HCT116 (cell line): ENCODE data around the gene PKIB. TPM values are rescaled to one million over a fixed set of nuclear protein-coding genes. Genes with fewer than 3 reads are reported as not detected.
A peak's percentile ranks its signal among the peaks of the same experiment; 100 is the strongest.

Experiments used
- ATAC-seq: fragments of 200-7000 bp; cut with Tn5 transposase; 2 replicates; pipeline ENCODE4 v1.9.1; 2020; ENCODE audit warnings: mild to moderate bottlenecking, moderate library complexity
- BruUV-seq: library from RNA; stranded (reverse); fragments of 400-500 nt; replicated peaks from 2 replicates; lab custom pipeline; 2021; lab: Mats Ljungman, UMichigan
- CTCF ChIA-PET: fragments of 300-600 bp; sonication (Branson Sonifier 250); formaldehyde crosslinking; loops from one replicate; lab custom pipeline; 2021; ENCODE audit warnings: antibody characterized with exemption; lab: Charles Lee
- POLR2A ChIA-PET: fragments of 300-600, 350-600 bp; sonication (Branson Sonifier 250); formaldehyde crosslinking; loops from one replicate; lab custom pipeline; 2021; ENCODE audit warnings: antibody characterized with exemption; lab: Charles Lee
- RAD21 ChIA-PET, 2 experiments: fragments of 300-600 bp; sonication (Branson Sonifier 250); formaldehyde crosslinking; loops; one replicate each; lab custom pipeline; 2023; ENCODE audit warnings: low total read pairs in 2 of 2; ENCODE audit not compliant: uncharacterized antibody in 2 of 2, unreplicated experiment in 2 of 2, low non-redundant PET in 1 of 2; lab: Charles Lee
- DNase-seq: peaks from one replicate; pipeline ENCODE4 v3.0.0-alpha.2; 2010; ENCODE audit warnings: low read depth, low spot score
- H2AFZ ChIP-seq: fragments of 200-600 bp; shearing (Covaris generic), sonication (generic); 2 replicates; pipeline ENCODE4 v1.6.1; 2017; ENCODE audit warnings: low read depth, mixed run types, mixed read lengths, antibody characterized with exemption, low read length; ENCODE audit not compliant: poor library complexity, severe bottlenecking
- H3K27ac ChIP-seq: 2 replicates; pipeline ENCODE4 v1.5.1; 2012; ENCODE audit warnings: low read depth, low read length
- H3K27me3 ChIP-seq: fragments of 200-600 bp; sonication (generic); 2 replicates; pipeline ENCODE4 v1.6.1; 2016; ENCODE audit warnings: mixed run types, low read length, mixed read lengths; ENCODE audit not compliant: insufficient read depth
- H3K36me3 ChIP-seq, 2 experiments: fragments of 200-500 bp in 1 of 2; fragments of 200-600 bp in 1 of 2; sonication (Bioruptor generic) in 1 of 2; sonication (generic) in 1 of 2; 2 replicates each; pipeline versions ENCODE4 v1.5.1 to v1.6.1; 2014 to 2016; ENCODE audit warnings: low read length in 2 of 2, inconsistent platforms in 1 of 2, mixed read lengths in 1 of 2, mixed run types in 1 of 2; ENCODE audit not compliant: insufficient read depth in 2 of 2, control insufficient read depth in 1 of 2
- H3K4me1 ChIP-seq, 2 experiments: fragments of 200-600 bp in 1 of 2; sonication (generic) in 1 of 2; 2 replicates each; pipeline versions ENCODE4 v1.5.1 to v1.6.1; 2012 to 2017; ENCODE audit warnings: low read length in 2 of 2, inconsistent platforms in 1 of 2, mild to moderate bottlenecking in 1 of 2, mixed read lengths in 1 of 2, mixed run types in 1 of 2, moderate library complexity in 1 of 2; ENCODE audit not compliant: insufficient read depth in 2 of 2, control insufficient read depth in 1 of 2
- H3K4me2 ChIP-seq: fragments of 200-600 bp; sonication (generic); 2 replicates; pipeline ENCODE4 v1.6.1; 2017; ENCODE audit warnings: mixed run types, low read length, mixed read lengths
- H3K4me3 ChIP-seq, 2 experiments: fragments of 200-600 bp in 1 of 2; sonication (generic) in 1 of 2; replicated peaks in 1 of 2; 2 replicates each; pipeline ENCODE4 v1.5.1; 2011 to 2016; ENCODE audit warnings: low read length in 2 of 2, control low read depth in 1 of 2, low read depth in 1 of 2, mild to moderate bottlenecking in 1 of 2, mixed read lengths in 1 of 2, mixed run types in 1 of 2
- H3K79me2 ChIP-seq: fragments of 200-600 bp; sonication (generic); 2 replicates; pipeline ENCODE4 v1.6.1; 2017; ENCODE audit warnings: mild to moderate bottlenecking, mixed run types, low read length, moderate library complexity, mixed read lengths; ENCODE audit not compliant: insufficient read depth
- H3K9ac ChIP-seq: fragments of 200-600 bp; sonication (generic); 2 replicates; pipeline ENCODE4 v1.6.1; 2016; ENCODE audit warnings: low read length, mixed read lengths
- H3K9me2 ChIP-seq: fragments of 200-600 bp; sonication (generic), shearing (Covaris generic); 2 replicates; pipeline ENCODE4 v1.6.1; 2017; ENCODE audit warnings: mixed run types, mild to moderate bottlenecking, moderate library complexity; ENCODE audit not compliant: insufficient read depth
- H3K9me3 ChIP-seq, 2 experiments: fragments of 200-500 bp in 1 of 2; fragments of 200-600 bp in 1 of 2; sonication (Bioruptor generic) in 1 of 2; sonication (generic) in 1 of 2; 2 replicates each; pipeline ENCODE4 v1.6.1; 2014 to 2017; ENCODE audit warnings: low read length in 2 of 2, mixed read lengths in 2 of 2, inconsistent platforms in 1 of 2, low read depth in 1 of 2, mild to moderate bottlenecking in 1 of 2, mixed run types in 1 of 2, moderate library complexity in 1 of 2; ENCODE audit not compliant: control insufficient read depth in 1 of 2, insufficient read depth in 1 of 2
- H4K20me1 ChIP-seq: fragments of 200-600 bp; sonication (generic), shearing (Covaris generic); 2 replicates; pipeline ENCODE4 v1.6.1; 2017; ENCODE audit warnings: mixed run types, mild to moderate bottlenecking, moderate library complexity; ENCODE audit not compliant: insufficient read depth
- FOSL1 ChIP-seq: IDR thresholded peaks from 2 replicates; pipeline ENCODE4 v1.6.1; 2012; ENCODE audit warnings: low read depth
- MAX ChIP-seq: IDR thresholded peaks from 2 replicates; pipeline ENCODE4 v1.6.1; 2012
- ZNF274 ChIP-seq: fragments of 200-500 bp; sonication (Bioruptor generic); IDR thresholded peaks from 2 replicates; pipeline ENCODE4 v1.6.1; 2014; ENCODE audit warnings: mild to moderate bottlenecking, low read depth, low read length, inconsistent platforms
- intact Hi-C: fragments of 100-400 bp; cut with micrococcal nuclease; formaldehyde crosslinking; loops from 2 replicates; pipeline ENCODE4 v1.10.0; 2022
- total RNA-seq: library from RNA; stranded (reverse); gene quantifications from one replicate; pipeline ENCODE4 v1.2.1, GENCODE V29; 2021; ENCODE audit not compliant: unreplicated experiment

PKIB gene
- total RNA-seq, 1 experiment from 2014 or later = 24.0 TPM

- Histone ChIP-seq H3K9me3 (no peaks in the 10 kb centered on the region), H4K20me1 (no peaks in the 10 kb centered on the region), H3K27me3 (no peaks in the 10 kb centered on the region), H2AFZ (no peak overlapping the region), H3K36me3 (no peaks in the 10 kb centered on the region), H3K79me2 (no peaks in the 10 kb centered on the region), H3K4me1 (peaks cover 4 to 13% of the 10 kb centered on the region in 2 experiments; a peak in 2 of 4 replicates), H3K27ac (no peak overlapping the region), H3K4me2 (no peak overlapping the region), H3K9me2 (no peaks in the 10 kb centered on the region), H3K4me3 (no peak overlapping the region), H3K9ac (no peak overlapping the region)
- CTCF ChIA-PET = no interaction called here
- ATAC-seq = peak; percentile 46; the same call in 1 of the 2 replicates
- intact Hi-C loops = no loop called here
- POLR2A ChIA-PET = no interaction called here
- DNase-seq = no peak
- TF ChIP-seq FOSL1 = no peak
- BruUV-seq = no TSS peak
- RAD21 ChIA-PET = no interaction called here
Measured at GRCh38 chr6:122568797-122569221, 41.4 kb upstream of the PKIB start.

GRCh38 chr6:122569230-122569771 is 40.9 kb upstream of the PKIB start:
- intact Hi-C loops = no loop called here
- peak; percentile 38; the same call in 1 of the 2 replicates for ATAC-seq
- Histone ChIP-seq H2AFZ (no peak overlapping the region), H3K4me2 (no peak overlapping the region), H3K27ac (no peak overlapping the region), H3K9ac (no peak overlapping the region), H4K20me1 (no peaks in the 10 kb centered on the region), H3K9me2 (no peaks in the 10 kb centered on the region), H3K36me3 (no peaks in the 10 kb centered on the region), H3K4me1 (peaks cover 4 to 13% of the 10 kb centered on the region in 2 experiments; a peak in 2 of 4 replicates), H3K79me2 (no peaks in the 10 kb centered on the region), H3K27me3 (no peaks in the 10 kb centered on the region), H3K9me3 (no peaks in the 10 kb centered on the region)
- ChIA-PET POLR2A (no interaction called here), RAD21 (no interaction called here)
- no peak for DNase-seq
- no TSS peak for BruUV-seq
- TF ChIP-seq ZNF274 (no peak), MAX (no peak)
- TF ChIP-seq, all 23 proteins: peak for 0
- H3K4me3 ChIP-seq = no peak overlapping the region
- CTCF ChIA-PET = no interaction called here
